CD14-positive monocyte (primary cell): ENCODE measurements around the gene CEACAM1. TPM values are rescaled to one million over a fixed set of nuclear protein-coding genes. Genes with fewer than 3 reads are reported as not detected.
A peak's percentile ranks its signal among the peaks of the same experiment; 100 is the strongest.

Source experiments
- DNase-seq, 3 donors: peaks; one replicate each; pipeline ENCODE4 v3.0.0-alpha.2; 2011 to 2022
- H2AFZ ChIP-seq: 2 replicates; pipeline ENCODE4 v1.6.0; 2012; ENCODE audit warnings: mild to moderate bottlenecking, low read depth, low read length, inconsistent platforms; ENCODE audit not compliant: insufficient read depth, poor library complexity, severe bottlenecking
- H3K27ac ChIP-seq, 2 donors: 1 replicate in 1 of 2; 2 replicates in 1 of 2; pipeline ENCODE4 v1.5.1; 2012 to 2013; ENCODE audit warnings: low read length in 2 of 2, control low read depth in 1 of 2, inconsistent platforms in 1 of 2, low read depth in 1 of 2, mild to moderate bottlenecking in 1 of 2
- H3K27me3 ChIP-seq, 2 donors: one replicate each; pipeline versions ENCODE4 v1.6.0 to v1.6.1; 2011 to 2013; ENCODE audit warnings: low read length in 2 of 2; ENCODE audit not compliant: control insufficient read depth in 2 of 2, insufficient read depth in 2 of 2
- H3K36me3 ChIP-seq, 2 donors: replicated peaks in 1 of 2; 1 replicate in 1 of 2; 2 replicates in 1 of 2; pipeline versions ENCODE4 v1.5.1 to v1.6.1; 2012 to 2013; ENCODE audit warnings: low read length in 2 of 2, control low read depth in 1 of 2, inconsistent platforms in 1 of 2, mild to moderate bottlenecking in 1 of 2; ENCODE audit not compliant: insufficient read depth in 2 of 2, control insufficient read depth in 1 of 2
- H3K4me1 ChIP-seq, 2 donors: 1 replicate in 1 of 2; 2 replicates in 1 of 2; pipeline versions ENCODE4 v1.5.1 to v1.6.1; 2012 to 2013; ENCODE audit warnings: low read length in 2 of 2, control low read depth in 1 of 2, inconsistent platforms in 1 of 2, mild to moderate bottlenecking in 1 of 2, moderate library complexity in 1 of 2; ENCODE audit not compliant: insufficient read depth in 2 of 2, control insufficient read depth in 1 of 2
- H3K4me2 ChIP-seq: replicated peaks from 2 replicates; pipeline ENCODE3; 2012; ENCODE audit warnings: low read length, moderate library complexity, mild to moderate bottlenecking; ENCODE audit not compliant: poor library complexity, severe bottlenecking; ENCODE audit errors: extremely low read depth
- H3K4me3 ChIP-seq, 3 experiments: fragments of 200-600 bp in 1 of 3; sonication (generic) in 1 of 3; replicated peaks in 1 of 3; 1 replicate in 2 of 3; 2 replicates in 1 of 3; pipeline ENCODE4 v1.5.1; 2011 to 2013; ENCODE audit warnings: low read length in 3 of 3, mild to moderate bottlenecking in 3 of 3, control low read depth in 2 of 3, low read depth in 2 of 3, inconsistent platforms in 1 of 3, moderate library complexity in 1 of 3
- H3K79me2 ChIP-seq: 2 replicates; pipeline ENCODE4 v1.6.0; 2012; ENCODE audit warnings: mild to moderate bottlenecking, control low read depth, inconsistent platforms, low read length, moderate library complexity; ENCODE audit not compliant: insufficient read depth
- H3K9ac ChIP-seq: 2 replicates; pipeline ENCODE4 v1.6.0; 2017; ENCODE audit warnings: low read length, mild to moderate bottlenecking; ENCODE audit not compliant: insufficient read depth, poor library complexity, severe bottlenecking
- H3K9me3 ChIP-seq, 2 donors: replicated peaks in 1 of 2; 1 replicate in 1 of 2; 2 replicates in 1 of 2; pipeline versions ENCODE4 v1.5.1 to v1.6.1; 2012 to 2013; ENCODE audit warnings: low read length in 2 of 2, control low read depth in 1 of 2; ENCODE audit not compliant: control insufficient read depth in 1 of 2, insufficient read depth in 1 of 2
- H4K20me1 ChIP-seq: 2 replicates; pipeline ENCODE4 v1.6.0; 2012; ENCODE audit warnings: mild to moderate bottlenecking, low read length, control low read depth, moderate library complexity; ENCODE audit not compliant: insufficient read depth
- H3K27ac Mint-ChIP-seq, 7 donors: one replicate each; pipeline ENCODE4 v1.8.0; 2020; ENCODE audit warnings: mild to moderate bottlenecking in 7 of 7, mixed read lengths in 7 of 7, moderate library complexity in 6 of 7, inconsistent platforms in 2 of 7
- H3K27me3 Mint-ChIP-seq, 3 donors: one replicate each; pipeline ENCODE4 v1.8.0; 2021 to 2022; ENCODE audit warnings: low read depth in 3 of 3, mild to moderate bottlenecking in 3 of 3, mixed read lengths in 3 of 3, moderate library complexity in 3 of 3, inconsistent platforms in 1 of 3
- H3K36me3 Mint-ChIP-seq, 2 donors: one replicate each; pipeline ENCODE4 v1.8.0; 2020; ENCODE audit warnings: mixed read lengths in 2 of 2, inconsistent platforms in 1 of 2, mild to moderate bottlenecking in 1 of 2
- H3K4me1 Mint-ChIP-seq: one replicate; pipeline ENCODE4 v1.8.0; 2020; ENCODE audit warnings: mild to moderate bottlenecking, mixed read lengths
- H3K4me3 Mint-ChIP-seq, 2 donors: one replicate each; pipeline ENCODE4 v1.8.0; 2020; ENCODE audit warnings: mild to moderate bottlenecking in 2 of 2, mixed read lengths in 2 of 2, moderate library complexity in 1 of 2
- H3K9me3 Mint-ChIP-seq, 7 donors: one replicate each; pipeline ENCODE4 v1.8.0; 2020 to 2022; ENCODE audit warnings: mixed read lengths in 7 of 7, mild to moderate bottlenecking in 6 of 7, moderate library complexity in 6 of 7, inconsistent platforms in 2 of 7
- WGBS: methylation state at CpG from one replicate; pipeline ENCODE4 v1.1.5; 2013; ENCODE audit warnings: missing lambda C conversion rate; ENCODE audit not compliant: insufficient coverage; 5-methylcytosine and 5-hydroxymethylcytosine counted together
- intact Hi-C, 2 donors: fragments of 100-400 bp; cut with micrococcal nuclease; formaldehyde crosslinking; loops; one replicate each; pipeline versions ENCODE4 v1.15.0 to v1.15.1; 2023
- polyA plus RNA-seq, 3 donors: library from polyadenylated mRNA; depleted of rRNA in 1 of 3; unstranded in 2 of 3; stranded (reverse) in 1 of 3; fragments of 300-500 nt in 2 of 3; fragments of >200 nt in 1 of 3; fragmentation: Illumina TruSeq in 2 of 3; gene quantifications; 1 replicate in 2 of 3; 2 replicates in 1 of 3; pipeline ENCODE4 v1.2.3, GENCODE V29; 2012 to 2021
- TF ChIP-seq, protein P1 (sequence below): fragments of 200-600 bp; IDR thresholded peaks from one replicate; pipeline ENCODE4 v1.8.0; 2022; ENCODE audit warnings: antibody characterized with exemption, mild to moderate bottlenecking

The CEACAM1 gene
- polyA plus RNA-seq, 3 donors = 0.09 to 0.40 (median 0.22) TPM

DNA sequence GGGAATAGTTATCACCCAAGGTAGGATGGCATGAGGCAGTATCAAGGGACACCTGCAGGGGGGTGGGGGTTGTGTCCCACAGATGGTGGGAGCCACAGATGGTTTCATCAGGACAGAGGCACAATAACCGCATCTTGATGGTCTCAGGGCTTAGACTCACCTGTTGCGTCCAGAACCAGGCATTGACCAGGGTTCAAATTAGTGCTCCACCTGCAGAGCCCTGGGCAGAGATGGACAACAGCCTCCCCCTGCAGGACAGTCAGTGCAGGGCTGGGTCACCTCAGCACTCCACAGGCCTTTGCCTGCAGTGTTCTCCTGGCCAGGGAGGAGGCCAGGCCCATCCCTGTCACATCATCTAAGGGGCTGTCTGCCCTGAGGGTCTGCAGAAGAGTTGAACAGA lies 14.5 kb upstream of the CEACAM1 start:
- H3K79me2 ChIP-seq = no peaks in the 10 kb centered on the region
- no peak overlapping the region for H3K4me2 ChIP-seq
- H2AFZ ChIP-seq = no peak overlapping the region
- no peaks in the 10 kb centered on the region for H3K9me3 ChIP-seq
- peaks cover 0 to 21% of the 10 kb centered on the region in 2 donors for H3K27me3 ChIP-seq
- H3K27ac ChIP-seq = no peak overlapping the region
- intact Hi-C loops = no loop called here
- H3K4me1 ChIP-seq = peaks cover 0 to 5% of the 10 kb centered on the region in 2 donors
- Mint-ChIP-seq H3K36me3 (no peaks in the 10 kb centered on the region), H3K4me3 (no peak overlapping the region), H3K27me3 (peaks cover 31 to 42% (median 38%) of the 10 kb centered on the region in 3 donors), H3K9me3 (peaks cover 0 to 4% (median 2%) of the 10 kb centered on the region in 7 donors), H3K4me1 (peaks cover 7% of the 10 kb centered on the region), H3K27ac (peak overlapping the region in 1 of 7 donors; percentile 66)
- H4K20me1 ChIP-seq = no peaks in the 10 kb centered on the region
- TF ChIP-seq, protein P1, sequence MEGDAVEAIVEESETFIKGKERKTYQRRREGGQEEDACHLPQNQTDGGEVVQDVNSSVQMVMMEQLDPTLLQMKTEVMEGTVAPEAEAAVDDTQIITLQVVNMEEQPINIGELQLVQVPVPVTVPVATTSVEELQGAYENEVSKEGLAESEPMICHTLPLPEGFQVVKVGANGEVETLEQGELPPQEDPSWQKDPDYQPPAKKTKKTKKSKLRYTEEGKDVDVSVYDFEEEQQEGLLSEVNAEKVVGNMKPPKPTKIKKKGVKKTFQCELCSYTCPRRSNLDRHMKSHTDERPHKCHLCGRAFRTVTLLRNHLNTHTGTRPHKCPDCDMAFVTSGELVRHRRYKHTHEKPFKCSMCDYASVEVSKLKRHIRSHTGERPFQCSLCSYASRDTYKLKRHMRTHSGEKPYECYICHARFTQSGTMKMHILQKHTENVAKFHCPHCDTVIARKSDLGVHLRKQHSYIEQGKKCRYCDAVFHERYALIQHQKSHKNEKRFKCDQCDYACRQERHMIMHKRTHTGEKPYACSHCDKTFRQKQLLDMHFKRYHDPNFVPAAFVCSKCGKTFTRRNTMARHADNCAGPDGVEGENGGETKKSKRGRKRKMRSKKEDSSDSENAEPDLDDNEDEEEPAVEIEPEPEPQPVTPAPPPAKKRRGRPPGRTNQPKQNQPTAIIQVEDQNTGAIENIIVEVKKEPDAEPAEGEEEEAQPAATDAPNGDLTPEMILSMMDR = no peak
- 96% methylated on average over 2 of the region's 2 CpGs for WGBS
- no peak overlapping the region for H3K9ac ChIP-seq
- no peaks in the 10 kb centered on the region for H3K36me3 ChIP-seq
- DNase-seq = no peak
- H3K4me3 ChIP-seq = no peak overlapping the region

DNA sequence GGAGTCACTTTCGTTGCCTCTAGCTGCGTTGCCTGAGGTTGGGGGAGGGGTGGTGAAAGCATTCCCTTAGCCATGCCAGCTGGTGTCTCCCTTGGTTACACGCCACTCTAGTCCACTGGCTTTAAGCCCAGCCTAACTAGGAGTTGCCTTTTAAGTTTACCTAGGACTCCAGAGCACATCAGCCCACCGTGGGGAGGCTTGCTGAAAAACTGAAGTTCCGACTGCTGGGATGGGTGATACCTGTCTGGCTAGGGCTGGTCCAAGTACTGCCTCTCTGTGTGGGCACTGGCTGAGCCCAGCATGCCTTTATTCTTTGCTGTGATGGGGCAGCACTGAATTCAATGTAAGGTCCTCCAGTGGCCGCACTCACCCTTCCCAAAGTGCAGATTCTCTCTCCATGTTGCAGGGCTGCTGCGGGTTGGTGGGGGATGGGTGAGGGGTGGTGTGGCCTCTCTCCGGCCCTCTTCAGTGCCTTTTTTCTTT lies 11.8 kb upstream of the CEACAM1 start:
- intact Hi-C loops = no loop called here
- Histone ChIP-seq H3K9ac (no peak overlapping the region), H4K20me1 (no peaks in the 10 kb centered on the region), H3K36me3 (no peaks in the 10 kb centered on the region), H3K27me3 (no peaks in the 10 kb centered on the region), H3K4me2 (no peak overlapping the region), H3K79me2 (no peaks in the 10 kb centered on the region), H3K27ac (no peak overlapping the region), H3K4me1 (peaks cover 0 to 5% of the 10 kb centered on the region in 2 donors), H2AFZ (no peak overlapping the region), H3K4me3 (no peak overlapping the region), H3K9me3 (no peaks in the 10 kb centered on the region)
- Mint-ChIP-seq H3K4me1 (peaks cover 7% of the 10 kb centered on the region), H3K27me3 (peaks cover 14 to 23% (median 21%) of the 10 kb centered on the region in 3 donors), H3K36me3 (no peaks in the 10 kb centered on the region), H3K9me3 (no peaks in the 10 kb centered on the region), H3K27ac (no peak overlapping the region), H3K4me3 (no peak overlapping the region)
- DNase-seq = no peak
- WGBS = 93% methylated on average over 4 of the region's 8 CpGs
- TF ChIP-seq, protein P1 = no peak
